H1 (cell line): ENCODE data around the gene FGGY. TPM values are rescaled to one million over a fixed set of nuclear protein-coding genes. Genes with fewer than 3 reads are reported as not detected.

Experiments
- CTCF ChIA-PET: fragments of 300-600 bp; sonication (Branson Sonifier 250); formaldehyde crosslinking; loops from one replicate; lab custom pipeline; 2021; ENCODE audit not compliant: partially characterized antibody; lab: Charles Lee
- POLR2A ChIA-PET: fragments of 300-600 bp; sonication (Branson Sonifier 250); formaldehyde crosslinking; loops from one replicate; lab custom pipeline; 2021; ENCODE audit warnings: inconsistent platforms; ENCODE audit not compliant: partially characterized antibody; lab: Charles Lee
- DNase-seq, 2 experiments: peaks; one replicate each; pipeline versions ENCODE4 v3.0.0 to v3.0.0-alpha.2; 2010 to 2022; ENCODE audit warnings: low spot score in 2 of 2, low read depth in 1 of 2, mixed read lengths in 1 of 2
- FAIRE-seq: peaks from 2 replicates; lab custom pipeline; 2011; peaks lifted over from hg19 to GRCh38; lab: Jason Lieb, UNC
- H2AFZ ChIP-seq: 2 replicates; pipeline ENCODE4 v1.8.1; 2012; ENCODE audit warnings: low read length, inconsistent platforms
- H2AK5ac ChIP-seq: 2 replicates; pipeline ENCODE4 v1.6.1; 2013; ENCODE audit warnings: low read depth, low read length
- H2BK120ac ChIP-seq: replicated peaks from 2 replicates; pipeline ENCODE3; 2013; ENCODE audit warnings: low read depth, low read length, inconsistent platforms
- H2BK12ac ChIP-seq: 2 replicates; pipeline ENCODE4 v1.6.1; 2013; ENCODE audit warnings: low read depth, low read length
- H2BK15ac ChIP-seq: 2 replicates; pipeline ENCODE4 v1.6.1; 2013; ENCODE audit warnings: low read length
- H2BK20ac ChIP-seq: 2 replicates; pipeline ENCODE4 v1.6.1; 2013; ENCODE audit warnings: low read length
- H2BK5ac ChIP-seq: 2 replicates; pipeline ENCODE4 v1.6.1; 2013; ENCODE audit warnings: low read depth, low read length
- H3K14ac ChIP-seq: 2 replicates; pipeline ENCODE4 v1.6.1; 2013; ENCODE audit warnings: inconsistent platforms; ENCODE audit not compliant: insufficient read length
- H3K18ac ChIP-seq: 2 replicates; pipeline ENCODE4 v1.6.1; 2013; ENCODE audit warnings: low read length; ENCODE audit errors: extremely low read depth
- H3K23ac ChIP-seq: 2 replicates; pipeline ENCODE4 v1.6.1; 2013; ENCODE audit warnings: inconsistent platforms; ENCODE audit not compliant: insufficient read length
- H3K23me2 ChIP-seq: 2 replicates; pipeline ENCODE4 v1.6.1; 2013; ENCODE audit warnings: low read depth, low read length
- H3K27ac ChIP-seq: 2 replicates; pipeline ENCODE4 v1.6.1; 2011; ENCODE audit warnings: low read depth, low read length, inconsistent platforms
- H3K27me3 ChIP-seq, 4 experiments: replicated peaks in 1 of 4; 1 replicate in 1 of 4; 2 replicates in 3 of 4; pipeline versions ENCODE4 v1.6.1 to v1.8.1; 2011 to 2013; ENCODE audit warnings: low read length in 3 of 4, mild to moderate bottlenecking in 3 of 4, inconsistent platforms in 2 of 4, mixed read lengths in 2 of 4, moderate library complexity in 1 of 4; ENCODE audit not compliant: control insufficient read depth in 3 of 4, insufficient read depth in 3 of 4; ENCODE audit errors: extremely low read depth in 1 of 4
- H3K36me3 ChIP-seq, 4 experiments: 2 replicates each; pipeline versions ENCODE4 v1.6.1 to v1.8.1; 2011 to 2013; ENCODE audit warnings: mild to moderate bottlenecking in 4 of 4, low read length in 3 of 4, moderate library complexity in 2 of 4, control low read depth in 1 of 4, inconsistent platforms in 1 of 4; ENCODE audit not compliant: insufficient read depth in 4 of 4, control insufficient read depth in 2 of 4
- H3K4ac ChIP-seq: replicated peaks from 2 replicates; pipeline ENCODE3; 2013; ENCODE audit warnings: low read length, low read depth, mixed read lengths, inconsistent platforms; ENCODE audit not compliant: insufficient read length
- H3K4me1 ChIP-seq, 4 experiments: replicated peaks in 1 of 4; 1 replicate in 1 of 4; 2 replicates in 3 of 4; pipeline versions ENCODE4 v1.6.1 to v1.8.1; 2011 to 2013; ENCODE audit warnings: low read length in 3 of 4, inconsistent platforms in 2 of 4, mixed read lengths in 1 of 4; ENCODE audit not compliant: insufficient read depth in 4 of 4, control insufficient read depth in 3 of 4
- H3K4me2 ChIP-seq, 2 experiments: 2 replicates each; pipeline versions ENCODE4 v1.6.1 to v1.8.1; 2011 to 2013; ENCODE audit warnings: low read depth in 2 of 2, low read length in 2 of 2, control low read depth in 1 of 2, inconsistent platforms in 1 of 2, mild to moderate bottlenecking in 1 of 2; ENCODE audit not compliant: insufficient read depth in 1 of 2
- H3K4me3 ChIP-seq, 4 experiments: fragments of 200-600, 300-600 bp in 1 of 4; sonication (generic), shearing (Covaris generic), sonication (Bioruptor Twin) in 1 of 4; 2 replicates each; pipeline versions ENCODE4 v1.5.1 to v1.8.1; 2011 to 2016; ENCODE audit warnings: low read length in 4 of 4, low read depth in 3 of 4, control low read depth in 2 of 4, inconsistent platforms in 2 of 4, mild to moderate bottlenecking in 2 of 4, mixed read lengths in 1 of 4, moderate library complexity in 1 of 4; ENCODE audit not compliant: insufficient read depth in 2 of 4; ENCODE audit errors: extremely low read depth in 1 of 4
- H3K56ac ChIP-seq: replicated peaks from 2 replicates; pipeline ENCODE3; 2013; ENCODE audit warnings: low read depth, mild to moderate bottlenecking, mixed read lengths, low read length, inconsistent platforms; ENCODE audit not compliant: insufficient read length
- H3K79me1 ChIP-seq: 2 replicates; pipeline ENCODE4 v1.6.1; 2013; ENCODE audit warnings: low read depth, low read length, control low read depth
- H3K79me2 ChIP-seq, 2 experiments: 2 replicates each; pipeline versions ENCODE4 v1.6.1 to v1.8.1; 2012 to 2013; ENCODE audit warnings: low read length in 2 of 2, mild to moderate bottlenecking in 2 of 2, inconsistent platforms in 1 of 2; ENCODE audit not compliant: insufficient read depth in 2 of 2, control insufficient read depth in 1 of 2
- H3K9ac ChIP-seq, 4 experiments: replicated peaks in 1 of 4; 1 replicate in 1 of 4; 2 replicates in 3 of 4; pipeline versions ENCODE4 v1.6.1 to v1.8.1; 2011 to 2013; ENCODE audit warnings: low read depth in 3 of 4, low read length in 3 of 4, control low read depth in 2 of 4, mild to moderate bottlenecking in 2 of 4, moderate library complexity in 2 of 4, inconsistent platforms in 1 of 4; ENCODE audit errors: extremely low read depth in 1 of 4
- H3K9me3 ChIP-seq, 2 experiments: 2 replicates each; pipeline versions ENCODE4 v1.6.1 to v1.8.1; 2012 to 2013; ENCODE audit warnings: mild to moderate bottlenecking in 2 of 2, moderate library complexity in 2 of 2, control low read depth in 1 of 2, inconsistent platforms in 1 of 2, low read depth in 1 of 2, low read length in 1 of 2, mixed read lengths in 1 of 2; ENCODE audit not compliant: insufficient read depth in 2 of 2
- H4K20me1 ChIP-seq, 2 experiments: replicated peaks in 1 of 2; 2 replicates each; pipeline versions ENCODE3 to v1.8.1; 2011 to 2013; ENCODE audit warnings: inconsistent platforms in 2 of 2, low read length in 2 of 2, mild to moderate bottlenecking in 1 of 2; ENCODE audit not compliant: insufficient read depth in 2 of 2, control insufficient read depth in 1 of 2
- H4K5ac ChIP-seq: 2 replicates; pipeline ENCODE4 v1.6.1; 2013; ENCODE audit warnings: low read length, low read depth, mixed read lengths, inconsistent platforms; ENCODE audit not compliant: insufficient read length
- H4K8ac ChIP-seq: 2 replicates; pipeline ENCODE4 v1.8.0; 2013; ENCODE audit warnings: mild to moderate bottlenecking, moderate library complexity, low read length, inconsistent platforms; ENCODE audit not compliant: insufficient read depth; ENCODE audit errors: extremely low read depth
- H4K91ac ChIP-seq: replicated peaks from 2 replicates; pipeline ENCODE3; 2013; ENCODE audit warnings: low read length, mixed read lengths, inconsistent platforms; ENCODE audit not compliant: insufficient read length
- MAFK ChIP-seq: IDR thresholded peaks from 2 replicates; pipeline ENCODE4 v1.6.1; 2012; ENCODE audit warnings: low read depth, mild to moderate bottlenecking, improper control_type of control experiment, low read length
- TBP ChIP-seq: IDR thresholded peaks from 2 replicates; pipeline ENCODE4 v1.6.1; 2011; ENCODE audit warnings: low read depth, low read length, improper control_type of control experiment
- WGBS, 2 experiments: shearing (Covaris generic) in 1 of 2; methylation state at CpG; one replicate each; pipeline versions ENCODE4 v1.1.6 to v1.1.7; 2013 to 2015; ENCODE audit warnings: low lambda C conversion rate in 2 of 2, mixed read lengths in 2 of 2, inconsistent platforms in 1 of 2, low coverage in 1 of 2, missing lambda C conversion rate in 1 of 2; ENCODE audit not compliant: insufficient replicate concordance in 2 of 2, insufficient coverage in 1 of 2, insufficient read length in 1 of 2; ENCODE audit errors: extremely low coverage in 1 of 2, missing lambda C conversion rate in 1 of 2; 5-methylcytosine and 5-hydroxymethylcytosine counted together
- polyA plus RNA-seq, 7 experiments: library from polyadenylated mRNA; depleted of rRNA in 3 of 7; stranded (reverse) in 5 of 7; unstranded in 2 of 7; fragments of >200 nt in 5 of 7; fragments of 200-250 nt in 2 of 7; gene quantifications; 1 replicate in 5 of 7; 2 replicates in 1 of 7; 4 replicates in 1 of 7; pipeline versions ENCODE4 v1.2.1 to v1.2.3, GENCODE V29; 2011 to 2013; ENCODE audit warnings: missing spikeins in 2 of 7, mixed read lengths in 2 of 7
- total RNA-seq: library from RNA; stranded (reverse); fragmentation: NEBNext Ultra II Directional; extraction: Animal tissue kit (Norgen Biotek cat#: 25700); gene quantifications from 2 replicates; pipeline ENCODE4 v1.2.1, GENCODE V29; 2021

FGGY gene
- total and polyA plus RNA-seq, 2 of the 8 experiments (the other 6 are each of a cell fraction or from before 2014, with no cell fraction given): 10.3 to 12.5 TPM

GRCh38 chr1:59530119-59530518 lies 233.2 kb downstream of the FGGY start:
- WGBS, 2 experiments: 93% methylated on average over 3 of the region's 3 CpGs; no CpG with 5 or more reads in 1 of the 2 experiments
- Histone ChIP-seq H3K9ac (no peak overlapping the region), H3K56ac (no peak overlapping the region), H3K23me2 (no peaks in the 10 kb centered on the region), H4K8ac (no peak overlapping the region), H2BK120ac (no peak overlapping the region), H3K27ac (no peak overlapping the region), H3K18ac (no peak overlapping the region), H2AK5ac (no peak overlapping the region), H2BK5ac (no peak overlapping the region), H2BK12ac (no peak overlapping the region), H3K4ac (no peak overlapping the region), H3K14ac (no peak overlapping the region), H4K91ac (no peak overlapping the region), H4K5ac (no peak overlapping the region), H3K23ac (no peak overlapping the region), H3K4me1 (no peaks in the 10 kb centered on the region; a peak in 1 of 7 replicates), H2BK15ac (no peak overlapping the region), H4K20me1 (no peaks in the 10 kb centered on the region), H2AFZ (no peak overlapping the region), H2BK20ac (no peak overlapping the region), H3K36me3 (no peaks in the 10 kb centered on the region), H3K79me2 (no peaks in the 10 kb centered on the region), H3K27me3 (no peaks in the 10 kb centered on the region), H3K79me1 (no peaks in the 10 kb centered on the region), H3K4me3 (no peak overlapping the region), H3K9me3 (no peaks in the 10 kb centered on the region; a peak in 1 of 4 replicates), H3K4me2 (no peak overlapping the region)
- POLR2A ChIA-PET: no interaction called here
- no peak for FAIRE-seq
- TF ChIP-seq MAFK: peak; percentile 69; the same call in 1 of the 2 replicates
- TF ChIP-seq TBP: no peak
- DNase-seq: no peak
- CTCF ChIA-PET: interaction anchor here (1.4 kb wide), 1 partner anchor 9 kb away, joined by 3 read pairs; no protein-coding TSS in a partner anchor
